ENCODE results near the gene STK25. TPM values are rescaled to one million over a fixed set of nuclear protein-coding genes. Genes with fewer than 3 reads are reported as not detected.

STK25 gene
- total RNA-seq, 1 experiment from 2014 or later, result 291 TPM

DNA sequence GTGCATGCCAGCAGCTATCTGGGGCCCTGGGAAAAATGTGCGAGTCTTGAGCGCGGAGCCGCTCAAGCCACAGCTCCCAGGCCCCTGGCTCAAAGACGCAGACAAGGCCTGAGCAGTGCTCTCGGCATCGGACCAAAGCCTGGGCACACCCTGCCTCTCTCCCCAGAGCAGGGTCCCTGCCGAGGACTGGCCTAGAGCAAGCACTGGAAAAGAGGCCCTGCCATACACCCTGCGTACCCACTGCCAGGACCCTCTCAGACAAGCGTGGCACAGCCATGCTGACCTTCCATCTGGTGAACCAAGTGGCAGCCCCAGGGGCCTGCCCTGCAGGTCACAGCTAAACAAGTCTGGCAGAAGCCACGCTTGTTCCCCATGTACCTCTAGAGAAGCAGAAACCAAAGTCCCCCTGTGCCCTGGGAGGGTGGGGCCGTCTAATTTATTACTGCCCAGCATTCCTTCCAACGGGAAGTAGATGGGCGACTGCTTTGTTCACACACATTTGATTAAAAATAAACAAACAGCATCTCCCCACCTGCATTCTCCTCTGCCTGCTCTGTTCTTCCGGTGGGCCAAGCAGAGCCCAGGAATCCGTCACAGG is 14.0 kb downstream of the STK25 start:
- no peak for DNase-seq (ENCODE audit: low spot score)

DNA sequence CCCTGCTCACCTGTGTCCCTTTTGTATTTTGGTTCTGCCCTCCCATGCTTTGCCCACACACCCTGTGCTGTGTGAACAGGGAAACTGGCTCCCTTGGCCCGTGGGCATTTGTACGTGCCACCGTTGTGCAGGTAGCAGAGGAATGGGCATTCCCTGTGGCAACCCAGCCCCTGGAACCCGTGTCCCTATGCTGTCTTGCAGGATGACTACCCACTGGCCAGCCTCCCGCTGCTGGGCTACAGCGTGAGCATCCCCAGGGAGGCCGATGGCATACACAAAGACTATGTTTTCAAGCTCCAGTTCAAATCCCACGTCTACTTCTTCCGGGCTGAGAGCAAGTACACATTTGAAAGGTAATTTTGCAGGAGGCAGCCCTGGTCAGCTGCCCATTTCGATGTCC is 15.3 kb downstream of the STK25 start:
- no peak for DNase-seq (ENCODE audit: low spot score)

DNA sequence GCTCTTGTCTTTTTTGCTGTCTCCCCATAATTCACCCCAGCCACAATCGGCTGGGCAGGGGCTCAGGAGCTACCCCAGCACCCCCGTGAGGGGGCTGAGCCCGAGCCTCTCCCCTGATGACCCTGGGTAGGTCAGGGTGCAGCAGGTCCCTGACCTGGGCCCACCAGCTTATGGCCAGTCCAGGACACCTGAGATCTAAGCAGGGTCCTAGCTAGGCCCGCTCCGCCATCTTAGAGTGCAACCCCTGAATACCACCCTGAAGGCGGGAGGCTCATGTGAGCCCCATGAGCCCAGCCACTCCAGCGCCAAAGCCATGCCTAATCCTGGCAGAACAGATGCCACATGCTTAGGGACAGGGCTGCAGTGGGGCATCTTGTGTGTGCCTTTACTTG is 16.2 kb downstream of the STK25 start:
- no peak for DNase-seq (ENCODE audit: low spot score)

DNA sequence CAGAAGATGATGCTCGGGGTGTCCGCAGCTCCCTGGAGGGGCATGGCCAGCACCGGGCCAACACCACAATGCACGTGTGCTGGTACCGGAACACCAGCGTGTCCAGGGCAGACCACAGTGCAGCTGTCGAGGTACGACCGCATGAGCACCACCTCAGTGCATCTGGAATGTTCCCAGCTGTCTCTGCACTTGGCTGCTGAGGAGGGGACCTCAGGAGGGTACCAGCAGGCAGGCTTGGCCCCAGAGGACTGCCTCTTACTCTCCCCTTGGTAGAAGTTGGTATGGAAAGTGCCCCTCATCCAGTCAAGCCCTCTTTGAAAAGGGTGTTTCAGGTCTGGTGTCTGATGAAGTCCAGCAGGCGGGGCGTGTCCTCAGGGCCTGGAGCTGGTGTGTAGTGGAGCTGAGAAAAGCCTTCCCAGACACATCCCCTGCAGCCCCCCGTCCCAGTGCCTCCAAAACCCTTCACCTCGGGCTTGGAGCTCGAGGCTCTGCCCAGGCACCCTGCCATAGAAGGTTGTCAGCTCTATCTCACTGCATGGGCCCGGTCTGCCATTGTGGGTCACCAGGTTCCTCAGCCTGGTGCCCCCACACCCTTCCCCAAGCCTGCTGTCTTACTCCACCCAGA is 16.7 kb downstream of the STK25 start:
- no peak for DNase-seq (ENCODE audit: low spot score)

- DNase-seq (ENCODE audit: low spot score), result no peak
These were observed 17.4 kb downstream of the STK25 start for GRCh38 chr2:241490825-241491506.

DNA sequence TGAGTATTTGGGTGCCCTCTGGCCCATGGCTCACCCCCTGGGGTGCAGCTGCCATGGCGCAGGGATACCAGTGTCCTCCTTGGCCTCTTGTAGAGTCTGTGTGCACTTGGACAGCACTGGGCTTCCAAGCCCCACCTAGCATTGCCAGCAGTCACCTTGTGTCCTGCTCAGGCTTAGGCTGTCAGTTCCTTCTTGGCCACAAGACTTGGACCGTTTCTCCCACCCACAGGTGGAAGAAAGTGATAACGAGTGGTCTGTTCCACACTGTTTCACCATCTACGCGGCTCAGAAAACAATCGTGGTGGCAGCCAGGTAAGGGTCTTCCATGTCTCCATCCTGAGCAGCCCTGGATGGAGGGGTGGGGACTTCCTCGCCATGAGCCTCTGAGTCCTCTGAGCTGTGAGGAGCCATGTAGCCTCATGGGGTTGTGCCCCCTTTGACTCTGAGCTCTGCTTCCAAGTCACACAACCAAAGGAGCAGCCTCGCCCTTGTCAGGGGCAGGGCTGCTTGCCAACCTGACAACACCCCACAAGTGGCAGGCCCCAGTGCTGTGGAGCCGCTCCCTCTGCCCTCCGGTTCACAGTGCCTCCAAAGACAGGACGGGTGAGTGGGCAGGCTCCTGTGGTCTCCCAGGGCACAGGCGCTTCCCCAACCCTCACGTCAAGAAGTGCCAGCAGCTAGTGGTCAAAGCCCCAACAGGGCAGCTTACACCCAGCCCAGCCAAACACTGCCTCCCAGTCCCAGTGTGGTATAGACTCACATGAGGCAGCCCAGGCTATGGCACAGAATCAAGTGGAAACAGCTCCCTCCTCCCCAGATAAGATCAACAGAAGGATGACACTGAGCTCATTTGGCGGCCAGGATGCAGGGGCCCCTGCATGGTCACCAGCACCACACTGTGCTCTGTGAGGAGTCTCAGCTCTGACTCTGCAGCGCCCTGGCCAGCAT is 18.4 kb downstream of the STK25 start:
- no peak for DNase-seq (ENCODE audit: low spot score)

DNA sequence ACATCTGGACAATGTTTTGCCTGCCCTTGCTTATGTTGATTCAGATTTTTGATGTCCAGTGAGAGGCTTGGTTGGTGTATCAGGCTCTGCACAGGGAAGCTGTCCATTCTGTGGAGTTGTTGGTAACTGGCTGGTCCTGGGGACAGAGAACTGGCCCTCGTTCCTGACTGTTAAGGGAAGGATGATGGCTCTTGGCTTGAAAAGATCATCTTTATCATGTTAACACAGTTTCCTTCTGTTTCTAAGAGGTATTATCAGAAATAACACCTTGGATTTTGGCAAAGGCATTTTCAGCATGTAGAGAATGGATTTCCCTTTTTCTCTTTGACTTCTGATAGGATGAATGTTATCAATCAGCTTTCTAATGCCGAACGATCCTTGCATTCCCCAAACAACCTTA is 19.3 kb downstream of the STK25 start:
- DNase-seq (ENCODE audit: low spot score), result no peak

- no peak for DNase-seq (ENCODE audit: low spot score)
These were observed 23.0 kb downstream of the STK25 start for GRCh38 chr2:241485172-241485911.

DNA sequence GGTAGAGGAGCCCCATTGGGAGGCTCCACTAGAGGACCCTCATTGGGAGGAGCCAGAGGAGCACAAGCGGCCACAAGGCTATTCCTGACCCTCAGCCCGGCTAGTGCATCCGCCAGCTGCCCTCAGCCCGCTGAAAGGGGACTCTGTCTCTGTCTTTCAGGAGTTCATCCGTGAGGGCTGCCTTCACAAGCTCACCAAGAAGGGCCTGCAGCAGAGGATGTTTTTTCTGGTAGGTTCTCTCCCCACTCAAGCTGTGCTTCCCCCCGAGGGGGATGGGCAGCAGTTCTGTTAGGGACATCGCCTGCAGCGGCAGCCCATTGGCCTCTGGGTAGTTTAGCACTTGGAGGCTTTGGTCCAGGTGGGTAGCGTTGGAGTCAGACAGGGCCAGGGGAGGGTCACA is 25.1 kb downstream of the STK25 start:
- no peak for DNase-seq (ENCODE audit: low spot score)

- DNase-seq (ENCODE audit: low spot score), result no peak
These were observed 26.0 kb downstream of the STK25 start for GRCh38 chr2:241482126-241482955.

- no peak for DNase-seq (ENCODE audit: low spot score)
These were observed 26.7 kb downstream of the STK25 start for GRCh38 chr2:241481687-241482086.

- no peak for DNase-seq (ENCODE audit: low spot score)
These were observed 29.1 kb downstream of the STK25 start for GRCh38 chr2:241479026-241479898.

- no peak for DNase-seq (ENCODE audit: low spot score)
These were observed 30.2 kb downstream of the STK25 start for GRCh38 chr2:241478166-241478565.

DNA sequence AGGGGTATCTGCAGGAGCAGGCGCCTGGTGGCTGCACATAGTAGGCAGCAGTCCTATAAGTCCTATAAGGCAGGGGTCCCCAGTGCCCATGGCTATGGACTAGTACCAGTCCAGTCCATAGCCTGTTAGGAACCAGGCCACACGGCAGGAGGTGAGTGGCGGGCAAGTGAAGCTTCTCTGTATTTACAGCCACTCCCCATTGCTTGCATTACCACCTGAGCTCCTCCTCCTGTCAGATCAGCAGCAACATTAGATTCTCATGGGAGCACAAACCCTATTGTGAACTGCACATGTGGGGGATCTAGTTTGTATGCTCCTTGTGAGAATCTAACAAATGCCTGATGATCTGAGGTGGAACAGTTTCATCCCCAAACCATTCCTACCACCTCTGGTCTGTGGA is 33.1 kb downstream of the STK25 start:
- DNase-seq (ENCODE audit: low spot score), result no peak

DNA sequence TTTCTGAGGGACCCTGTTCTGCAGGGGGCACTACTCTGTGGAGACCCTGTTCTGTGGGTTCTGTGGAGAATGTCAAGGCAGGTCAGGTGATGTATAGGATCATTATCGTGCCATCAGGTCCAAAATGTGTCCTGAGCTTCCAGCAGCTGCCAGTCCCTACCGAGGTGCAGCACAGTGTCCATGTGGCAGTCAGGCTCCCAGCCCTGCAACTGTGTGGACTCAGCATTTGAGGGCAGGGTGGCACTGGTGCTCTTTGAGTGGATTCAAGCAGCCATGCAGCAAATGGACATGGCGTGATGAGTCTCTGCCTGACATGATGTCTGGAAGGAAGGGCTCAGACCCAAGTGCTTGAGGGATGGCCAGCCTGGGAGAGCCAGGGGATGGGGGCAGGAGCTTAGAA is 35.0 kb downstream of the STK25 start:
- DNase-seq (ENCODE audit: low spot score), result no peak

GRCh38 chr2:241469746-241470145 is 38.6 kb downstream of the STK25 start:
- no peak for DNase-seq (ENCODE audit: low spot score)

- DNase-seq (ENCODE audit: low spot score), result no peak
These were observed 40.0 kb downstream of the STK25 start for GRCh38 chr2:241468476-241468781.

GRCh38 chr2:241467777-241468475 is 40.5 kb downstream of the STK25 start:
- DNase-seq (ENCODE audit: low spot score), result no peak

DNA sequence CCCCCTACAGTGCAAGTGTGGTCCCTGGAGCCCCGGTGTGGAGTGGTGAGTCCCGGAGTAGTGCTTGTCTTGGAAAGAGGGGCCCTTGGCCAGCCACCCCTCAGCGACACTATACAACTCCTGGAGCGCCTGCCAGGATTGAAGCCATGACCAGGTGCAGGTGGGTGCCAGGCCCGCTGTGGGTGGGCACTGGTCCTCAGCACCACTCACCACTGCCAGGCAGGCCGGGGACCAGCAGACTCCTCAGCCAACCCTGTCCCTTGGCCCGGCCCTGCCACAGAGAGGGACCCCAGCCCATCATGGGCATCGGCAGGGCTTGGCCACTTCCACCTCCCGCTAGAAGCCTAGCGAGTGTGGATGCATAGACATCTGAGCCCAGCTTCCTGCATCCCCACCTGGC is 42.2 kb downstream of the STK25 start:
- no peak for DNase-seq (ENCODE audit: low spot score)

All from HT-29 (cell line).